NCI-H82 treated with DMSO at 0.1 percent for 48 hours (cell line): Measurements from ENCODE around the gene FBXO42.

Experiments used
- DNase-seq: peaks from one replicate; lab custom pipeline; 2025; ENCODE audit not compliant: unreplicated experiment; lab: John Stamatoyannopoulos, UW

The FBXO42 gene

DNA sequence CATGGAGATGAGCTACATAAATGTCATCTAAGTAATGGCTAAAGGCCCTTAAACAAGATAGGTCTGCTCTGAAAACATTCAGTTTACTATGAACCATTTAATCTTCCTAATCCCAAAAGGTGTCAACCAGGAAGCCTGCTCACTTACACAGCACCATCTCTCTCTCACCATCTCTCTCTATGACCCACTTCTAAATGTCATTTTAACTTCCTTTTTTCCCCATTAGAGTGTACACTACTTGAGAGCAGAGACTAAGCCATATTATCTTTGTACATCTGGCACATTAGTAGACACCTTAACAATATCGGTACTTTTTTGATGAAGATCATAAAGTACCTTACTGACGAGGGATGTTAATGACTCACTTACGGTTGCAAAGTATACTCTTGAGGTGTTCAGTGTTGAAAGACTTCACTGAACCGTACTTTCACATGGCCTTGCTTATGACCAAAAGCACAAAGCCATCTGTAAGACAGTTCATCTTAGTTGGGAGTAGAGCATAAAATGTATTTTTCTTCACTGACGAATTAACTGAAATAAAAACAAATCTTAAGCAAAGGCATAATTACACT lies 25.4 kb downstream of the FBXO42 start:
- no peak for DNase-seq

DNA sequence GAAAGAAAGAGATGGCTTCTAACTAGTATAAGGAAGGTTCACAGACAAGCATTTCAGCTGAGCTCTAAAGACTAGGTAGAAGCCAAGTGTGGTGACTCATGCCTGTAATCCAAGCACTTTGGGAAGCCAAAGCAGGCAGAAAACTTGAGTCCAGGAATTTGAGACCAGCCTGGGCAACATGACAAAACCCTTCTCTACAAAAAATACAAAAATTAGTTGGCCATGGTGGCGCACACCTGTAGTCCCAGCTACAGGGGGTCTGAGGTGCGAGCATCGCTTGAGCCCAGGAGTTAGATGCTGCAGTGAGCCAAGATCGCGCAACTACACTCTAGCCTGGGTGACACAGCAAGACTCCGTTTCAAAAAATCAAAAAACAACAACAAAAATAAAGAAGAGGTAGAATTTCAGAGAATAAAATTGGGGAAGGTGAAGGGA lies 27.8 kb downstream of the FBXO42 start:
- no peak for DNase-seq

DNA sequence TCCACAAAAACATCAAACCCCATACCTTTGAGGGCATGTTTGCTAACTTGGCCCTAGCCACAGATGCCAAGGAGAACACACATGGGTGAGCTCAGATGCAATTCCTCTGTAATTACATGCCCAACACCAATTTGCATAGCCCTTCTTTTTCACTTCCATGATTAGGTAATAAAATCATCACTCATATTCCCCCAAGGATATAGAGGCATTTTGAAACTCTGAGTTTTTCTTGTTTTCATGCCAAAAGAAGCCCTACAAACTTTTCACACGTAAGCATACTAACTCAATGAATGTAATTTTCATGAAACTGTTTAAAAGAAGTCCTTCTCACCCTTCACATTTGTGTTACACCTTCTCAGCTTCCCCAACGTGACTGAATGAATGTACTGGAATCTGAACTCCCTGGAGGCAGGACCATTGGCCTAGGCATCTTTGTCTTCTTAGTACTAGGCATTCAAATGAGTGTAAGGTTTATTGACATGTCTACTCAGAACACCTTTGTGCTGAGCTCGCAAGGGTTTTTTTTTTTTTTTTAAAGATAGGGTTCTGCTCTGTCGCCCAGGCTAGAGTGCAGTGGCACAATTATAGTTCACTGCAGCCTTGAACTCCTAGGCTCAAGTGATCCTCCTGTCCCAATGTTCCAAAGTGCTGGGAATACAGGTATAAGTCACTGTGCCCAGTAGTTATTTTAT lies 31.0 kb downstream of the FBXO42 start:
- DNase-seq = no peak

DNA sequence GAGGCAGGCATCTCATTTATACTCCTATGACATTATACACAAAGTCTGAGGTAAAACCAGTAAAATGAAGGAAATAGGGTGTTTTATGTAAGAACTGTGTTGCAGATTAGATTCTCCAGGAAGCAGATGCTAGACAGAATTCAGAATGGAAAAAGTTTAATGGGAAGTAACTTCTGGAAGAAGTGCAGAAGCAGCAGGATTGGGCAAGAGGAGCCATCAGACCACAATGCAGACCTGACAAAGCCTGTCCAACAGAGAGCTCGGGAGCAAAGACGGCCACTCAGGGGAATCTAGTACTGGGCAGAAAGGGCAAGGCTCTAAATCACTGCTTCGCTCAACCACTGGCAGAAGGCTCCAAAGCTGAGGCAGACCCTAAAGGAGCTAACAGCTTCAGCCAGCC lies 33.7 kb downstream of the FBXO42 start:
- DNase-seq = no peak

GRCh38 chr1:16315437-16315836 lies 36.8 kb downstream of the FBXO42 start:
- DNase-seq = no peak

DNA sequence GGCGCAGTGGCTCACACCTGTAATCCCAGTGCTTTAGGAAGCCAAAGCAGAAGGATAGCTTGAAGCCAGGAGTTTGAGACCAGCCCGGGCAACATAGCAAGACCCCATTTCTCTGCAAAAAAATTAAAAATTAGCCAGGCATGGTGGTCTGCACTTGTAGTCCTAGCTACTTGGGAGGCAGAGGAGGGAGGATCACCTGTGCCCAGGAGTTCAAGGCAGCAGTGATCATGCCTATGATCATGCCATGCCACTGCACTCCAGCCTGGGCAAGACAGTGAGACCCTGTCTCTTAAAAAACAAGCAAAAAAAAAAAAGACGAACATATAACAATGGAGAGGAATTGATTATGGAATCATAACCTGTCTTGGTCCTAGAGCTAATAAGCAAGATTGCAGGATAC lies 45.1 kb downstream of the FBXO42 start:
- DNase-seq = no peak

- DNase-seq = no peak
These were observed 49.3 kb downstream of the FBXO42 start for GRCh38 chr1:16302709-16303627.

- no peak for DNase-seq
These were observed 51.8 kb downstream of the FBXO42 start for GRCh38 chr1:16300436-16300835.

DNA sequence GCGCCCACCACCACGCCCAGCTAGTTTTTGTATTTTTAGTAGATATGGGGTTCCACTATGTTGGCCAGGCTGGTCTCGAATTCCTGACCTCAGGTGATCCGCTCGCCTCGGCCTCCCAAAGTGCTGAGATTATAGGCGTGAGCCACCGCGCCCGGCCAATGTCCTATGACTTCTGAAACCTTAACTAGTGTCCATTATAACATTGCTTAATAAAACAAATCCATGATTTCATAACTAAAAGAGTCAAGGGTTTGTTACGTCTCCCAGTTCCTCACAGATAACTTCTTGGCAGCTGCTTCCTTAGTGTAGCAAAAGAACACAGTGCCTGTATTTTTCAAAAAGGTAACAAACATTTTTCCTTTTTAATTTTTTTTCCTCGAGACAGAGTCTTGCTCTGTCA lies 53.6 kb downstream of the FBXO42 start:
- DNase-seq = no peak

DNA sequence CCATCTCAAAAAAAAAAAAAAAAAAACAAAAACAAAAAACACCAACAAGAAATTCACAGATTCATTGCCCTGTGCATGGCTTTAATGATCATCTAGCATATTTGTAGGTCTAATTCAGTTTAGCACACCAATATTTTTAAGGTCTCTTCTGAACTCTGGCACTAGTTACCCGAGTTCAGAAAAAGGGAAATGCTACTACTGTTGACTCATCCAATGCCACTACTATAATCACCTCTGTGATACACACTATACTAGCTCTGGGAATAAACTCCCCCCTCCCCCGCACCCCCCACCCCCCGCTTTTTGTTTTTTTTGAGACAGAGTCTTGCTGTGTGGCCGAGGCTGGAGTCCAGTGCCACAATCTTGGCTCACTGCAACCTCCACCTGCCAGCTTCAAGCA lies 55.6 kb downstream of the FBXO42 start:
- DNase-seq = no peak

- no peak for DNase-seq
These were observed 57.8 kb downstream of the FBXO42 start for GRCh38 chr1:16294219-16295212.

GRCh38 chr1:16293538-16293937 lies 58.7 kb downstream of the FBXO42 start:
- DNase-seq = no peak

GRCh38 chr1:16292739-16293138 lies 59.5 kb downstream of the FBXO42 start:
- DNase-seq = no peak

DNA sequence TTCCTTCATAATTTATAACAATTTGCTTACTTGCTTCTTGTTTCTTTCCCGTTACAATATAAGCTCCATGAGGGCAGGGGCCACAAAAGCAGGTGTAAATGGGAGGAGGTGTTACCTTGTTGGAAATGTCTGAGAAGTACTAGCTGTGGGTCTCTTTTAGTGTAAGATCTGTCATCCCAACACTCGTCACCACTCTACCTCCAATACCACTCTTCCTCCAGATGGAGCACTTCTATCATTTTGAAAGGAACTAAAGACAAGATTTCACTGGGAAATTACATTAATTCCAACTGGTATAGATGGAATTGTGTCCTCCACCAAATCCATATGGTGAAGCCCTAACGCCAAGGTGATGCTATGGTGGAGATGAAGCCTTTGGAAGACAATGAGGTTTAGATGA lies 62.3 kb downstream of the FBXO42 start:
- no peak for DNase-seq

DNA sequence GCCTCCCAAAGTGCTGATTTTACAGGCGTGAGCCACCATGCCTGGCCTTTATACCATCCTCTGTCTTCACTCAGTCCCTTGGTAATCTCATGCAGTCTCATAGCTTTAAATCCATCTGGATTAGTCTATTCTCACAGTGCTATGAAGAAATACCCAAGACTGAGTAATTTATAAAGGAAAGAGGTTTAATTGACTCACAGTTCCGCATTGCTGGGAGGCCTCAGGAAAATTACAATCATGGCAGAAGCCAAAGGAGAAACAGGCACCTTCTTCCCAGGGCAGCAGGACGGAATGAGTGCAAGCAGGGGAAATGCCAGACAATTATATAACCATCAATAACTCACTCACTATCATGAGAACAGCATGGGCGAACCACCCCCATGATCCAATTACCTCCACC lies 66.2 kb downstream of the FBXO42 start:
- DNase-seq = peak; percentile 68

DNA sequence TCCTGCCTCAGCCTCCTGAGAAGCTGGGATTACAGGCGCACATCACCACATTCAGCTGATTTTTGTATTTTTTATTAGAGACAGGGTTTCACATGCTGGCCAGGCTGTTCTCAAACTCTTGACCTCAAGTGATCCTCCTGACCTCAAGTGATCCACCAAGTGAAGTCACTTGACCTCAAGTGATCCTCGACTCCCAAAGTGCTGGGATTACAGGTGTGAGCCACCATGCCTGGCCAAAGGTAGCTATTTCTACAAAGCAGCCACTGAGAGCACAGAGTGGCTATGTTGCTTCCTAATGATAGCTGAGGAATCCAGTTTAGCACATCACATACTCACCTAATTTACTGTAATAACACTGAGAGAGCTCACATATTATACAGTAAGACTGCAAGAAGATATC lies 70.5 kb downstream of the FBXO42 start:
- no peak for DNase-seq

- DNase-seq = no peak
These were observed 73.1 kb downstream of the FBXO42 start for GRCh38 chr1:16279186-16279585.

GRCh38 chr1:16276302-16277030 lies 75.8 kb downstream of the FBXO42 start:
- DNase-seq = no peak

- no peak for DNase-seq
These were observed 76.7 kb downstream of the FBXO42 start for GRCh38 chr1:16275591-16275990.

- no peak for DNase-seq
These were observed 84.5 kb downstream of the FBXO42 start for GRCh38 chr1:16267690-16268180.
